ENCODE measurements around the gene ARHGAP27. TPM values are rescaled to one million over a fixed set of nuclear protein-coding genes. Genes with fewer than 3 reads are reported as not detected.
"Not testable (repeated sequence)": the region's sequence is repeated elsewhere in the genome, so short reads cannot be mapped to it uniquely, and the experiment has no call there.

ARHGAP27 gene
- 15.1 TPM for total RNA-seq
- long read RNA-seq, partial matches to known transcripts, result 15 of 54 reads
- long read RNA-seq, other reads (novel, unspliced or antisense), result 35 of 54 reads

- H3K4me3 ChIP-seq, result peak within 1 kb of the TSS; percentile 74
- TF ChIP-seq CTCF (IDR thresholded peaks at IDR 0.05; ENCODE audit: borderline replicate concordance), result no peak
- peaks cover 58% of the 10 kb centered on the region for H3K4me1 ChIP-seq
- DNase-seq, result peak; percentile 71
- intact Hi-C loops (cut with micrococcal nuclease), result no loop called here
- peak within 1 kb of the TSS; percentile 94 for H3K27ac ChIP-seq (replicated peaks)
- H3K27me3 ChIP-seq (ENCODE audit: low read depth), result peaks cover 44% of the 10 kb centered on the region
- H3K9me3 ChIP-seq (replicated peaks), result no peaks in the 10 kb centered on the region
- peaks cover 28% of the 10 kb centered on the region for H3K36me3 ChIP-seq
These were observed at the start of gene ARHGAP27 for GRCh38 chr17:45432405-45433158. Gene ARHGAP27, minus strand, starts transcription at chr17:45432870. Its CDS starts 2,591 bp downstream, at chr17:45430279.

GRCh38 chr17:45482317-45482716, 49.6 kb upstream of the ARHGAP27 start:
- DNase-seq; H3K27ac ChIP-seq (replicated peaks); H3K4me3 ChIP-seq; H3K9me3 ChIP-seq (replicated peaks); H3K27me3 ChIP-seq (ENCODE audit: low read depth); intact Hi-C loops (cut with micrococcal nuclease): not testable (repeated sequence)
- Histone ChIP-seq H3K36me3 (peaks cover 12% of the 10 kb centered on the region), H3K4me1 (peaks cover 24% of the 10 kb centered on the region)

- H3K36me3 ChIP-seq, result peaks cover 62% of the 10 kb centered on the region
- H3K4me1 ChIP-seq; DNase-seq; H3K27me3 ChIP-seq (ENCODE audit: low read depth); intact Hi-C loops (cut with micrococcal nuclease); H3K27ac ChIP-seq (replicated peaks); H3K4me3 ChIP-seq; H3K9me3 ChIP-seq (replicated peaks): not testable (repeated sequence)
These were observed 42.8 kb upstream of the ARHGAP27 start for GRCh38 chr17:45475436-45475835.

- peaks cover 58% of the 10 kb centered on the region for H3K36me3 ChIP-seq
- H3K27me3 ChIP-seq (ENCODE audit: low read depth); intact Hi-C loops (cut with micrococcal nuclease); DNase-seq; H3K4me1 ChIP-seq; H3K9me3 ChIP-seq (replicated peaks); H3K4me3 ChIP-seq; H3K27ac ChIP-seq (replicated peaks): not testable (repeated sequence)
These were observed 39.6 kb upstream of the ARHGAP27 start for GRCh38 chr17:45472249-45472648.

GRCh38 chr17:45469204-45469563, 36.5 kb upstream of the ARHGAP27 start:
- H3K4me3 ChIP-seq; DNase-seq; H3K9me3 ChIP-seq (replicated peaks); H3K27me3 ChIP-seq (ENCODE audit: low read depth); H3K4me1 ChIP-seq; intact Hi-C loops (cut with micrococcal nuclease); H3K27ac ChIP-seq (replicated peaks): not testable (repeated sequence)
- peaks cover 34% of the 10 kb centered on the region for H3K36me3 ChIP-seq

GRCh38 chr17:45468293-45469203, 35.9 kb upstream of the ARHGAP27 start:
- H3K36me3 ChIP-seq, result peaks cover 28% of the 10 kb centered on the region
- H3K27ac ChIP-seq (replicated peaks); intact Hi-C loops (cut with micrococcal nuclease): not testable (repeated sequence)

GRCh38 chr17:45461524-45462327, 29.1 kb upstream of the ARHGAP27 start:
- intact Hi-C loops (cut with micrococcal nuclease); H3K36me3 ChIP-seq; H3K27me3 ChIP-seq (ENCODE audit: low read depth); H3K9me3 ChIP-seq (replicated peaks); H3K4me1 ChIP-seq; DNase-seq; H3K4me3 ChIP-seq: not testable (repeated sequence)
- H3K27ac ChIP-seq (replicated peaks), result peak overlapping the region; percentile 44

More at GRCh38 chr17:45468293-45469203, 35.9 kb upstream of the ARHGAP27 start:
- not testable (repeated sequence) for H3K4me1 ChIP-seq; H3K4me3 ChIP-seq; DNase-seq; H3K9me3 ChIP-seq (replicated peaks); H3K27me3 ChIP-seq (ENCODE audit: low read depth)

- H3K4me1 ChIP-seq; H3K27me3 ChIP-seq (ENCODE audit: low read depth); H3K27ac ChIP-seq (replicated peaks); DNase-seq; intact Hi-C loops (cut with micrococcal nuclease); H3K9me3 ChIP-seq (replicated peaks); H3K4me3 ChIP-seq: not testable (repeated sequence)
- H3K36me3 ChIP-seq, result peaks cover 12% of the 10 kb centered on the region
These were observed 27.8 kb upstream of the ARHGAP27 start for GRCh38 chr17:45460422-45460821.

GRCh38 chr17:45454341-45454740, 21.7 kb upstream of the ARHGAP27 start:
- H3K36me3 ChIP-seq, result peaks cover 34% of the 10 kb centered on the region
- H3K4me1 ChIP-seq; H3K27me3 ChIP-seq (ENCODE audit: low read depth); H3K27ac ChIP-seq (replicated peaks); DNase-seq; H3K9me3 ChIP-seq (replicated peaks); intact Hi-C loops (cut with micrococcal nuclease); H3K4me3 ChIP-seq: not testable (repeated sequence)

GRCh38 chr17:45453731-45454130, 21.1 kb upstream of the ARHGAP27 start:
- DNase-seq; H3K27ac ChIP-seq (replicated peaks); intact Hi-C loops (cut with micrococcal nuclease); H3K4me3 ChIP-seq; H3K4me1 ChIP-seq; H3K9me3 ChIP-seq (replicated peaks); H3K27me3 ChIP-seq (ENCODE audit: low read depth): not testable (repeated sequence)
- H3K36me3 ChIP-seq, result peaks cover 38% of the 10 kb centered on the region

GRCh38 chr17:45453225-45453534, 20.5 kb upstream of the ARHGAP27 start:
- H3K27me3 ChIP-seq (ENCODE audit: low read depth); DNase-seq; intact Hi-C loops (cut with micrococcal nuclease); H3K4me1 ChIP-seq; H3K9me3 ChIP-seq (replicated peaks); H3K4me3 ChIP-seq; H3K27ac ChIP-seq (replicated peaks): not testable (repeated sequence)
- H3K36me3 ChIP-seq, result peaks cover 40% of the 10 kb centered on the region

Data from left ventricle myocardium inferior (tissue), 1 donor.